Omental fat pad (tissue), 4 donors: ENCODE measurements around the gene NBEA. TPM values are rescaled to one million over a fixed set of nuclear protein-coding genes. Genes with fewer than 3 reads are reported as not detected.
"Not testable (repeated sequence)": the region's sequence is repeated elsewhere in the genome, so short reads cannot be mapped to it uniquely, and the experiment has no call there.

Experiments
- ATAC-seq: fragments of 150-250 bp; one replicate; pipeline ENCODE4 v1.9.1; 2016; ENCODE audit warnings: mild to moderate bottlenecking, moderate library complexity; ENCODE audit not compliant: low FRiP score
- DNase-seq: peaks from one replicate; pipeline ENCODE4 v3.0.0-alpha.2; 2019; ENCODE audit warnings: low spot score
- CTCF ChIP-seq, 3 donors: fragments of 450-650 bp; IDR thresholded peaks; one replicate each; pipeline ENCODE4 v1.5.1; 2016 to 2017; ENCODE audit warnings: antibody characterized with exemption in 3 of 3, mild to moderate bottlenecking in 3 of 3, moderate library complexity in 2 of 3
- total RNA-seq, 4 donors: library from RNA; depleted of rRNA; stranded (reverse); fragments of >200 nt; gene quantifications; one replicate each; pipeline ENCODE4 v1.1.0, GENCODE V29; 2016

Gene NBEA
- total RNA-seq, 4 donors from 2014 or later: 4.3 to 10.7 (median 6.1) TPM

DNA sequence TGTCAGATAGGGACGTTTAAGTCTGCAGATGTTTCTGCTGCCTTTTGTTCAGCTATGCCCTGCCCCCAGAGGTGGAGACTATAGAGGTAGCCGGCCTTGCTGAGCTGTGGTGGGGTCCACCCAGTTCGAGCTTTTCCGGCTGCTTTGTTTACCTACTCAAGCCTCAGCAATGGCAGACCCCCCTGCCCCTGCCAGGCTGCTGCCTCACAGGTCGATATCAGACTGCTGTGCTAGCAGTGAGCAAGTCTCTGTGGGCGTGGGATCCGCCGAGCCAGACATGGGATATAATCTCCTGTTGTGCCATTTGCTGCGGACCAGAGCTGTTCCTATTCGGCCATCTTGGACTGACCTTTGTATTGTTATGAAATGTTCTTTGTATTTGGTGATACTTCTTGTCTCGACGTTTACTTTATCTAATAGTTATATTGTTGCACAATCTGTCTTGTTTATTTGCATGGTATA lies 46.3 kb downstream of the NBEA start:
- ATAC-seq: no peak
- TF ChIP-seq CTCF (IDR thresholded peaks at IDR 0.05): no peak
- DNase-seq: no peak

DNA sequence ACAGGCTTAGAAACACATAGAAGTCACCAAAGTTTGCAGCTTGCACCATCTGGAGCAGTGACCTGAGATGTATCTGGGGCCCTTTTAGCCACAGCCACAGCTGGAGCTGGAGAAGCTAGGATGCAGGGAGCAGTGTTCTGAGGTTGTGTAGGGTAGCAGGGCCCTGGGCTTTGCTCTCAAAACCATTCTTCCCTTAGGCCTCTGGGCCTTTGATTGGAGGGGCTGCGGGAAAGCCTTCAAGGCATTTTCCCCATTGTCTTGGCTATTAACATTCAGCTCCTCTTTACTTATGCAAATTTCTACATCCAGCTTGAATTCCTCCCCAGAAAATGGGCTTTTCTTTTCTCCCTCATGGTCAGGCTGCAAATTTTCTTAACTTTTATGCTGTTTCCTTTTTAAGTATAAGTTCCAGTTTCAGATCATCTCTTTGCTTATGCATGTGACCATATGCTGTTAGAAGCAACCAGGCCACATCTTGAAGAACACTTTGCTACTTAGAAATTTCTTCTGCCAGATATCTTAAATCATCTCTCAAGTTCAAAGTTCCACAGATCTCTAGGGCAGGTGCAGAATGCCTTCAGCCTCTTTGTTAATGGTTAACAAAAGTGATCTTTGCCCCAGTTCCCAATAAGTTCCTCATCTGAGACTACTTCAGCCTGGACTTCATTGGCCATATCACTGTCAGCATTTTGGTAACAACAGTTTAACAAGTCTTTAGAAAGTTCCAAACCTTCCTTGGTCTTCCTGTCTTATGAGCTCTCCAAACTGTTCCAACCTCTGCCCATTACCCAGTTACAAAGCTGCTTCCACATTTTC lies 48.5 kb downstream of the NBEA start:
- ATAC-seq (no peak), DNase-seq (no peak)
- TF ChIP-seq CTCF (IDR thresholded peaks at IDR 0.05): no peak

DNA sequence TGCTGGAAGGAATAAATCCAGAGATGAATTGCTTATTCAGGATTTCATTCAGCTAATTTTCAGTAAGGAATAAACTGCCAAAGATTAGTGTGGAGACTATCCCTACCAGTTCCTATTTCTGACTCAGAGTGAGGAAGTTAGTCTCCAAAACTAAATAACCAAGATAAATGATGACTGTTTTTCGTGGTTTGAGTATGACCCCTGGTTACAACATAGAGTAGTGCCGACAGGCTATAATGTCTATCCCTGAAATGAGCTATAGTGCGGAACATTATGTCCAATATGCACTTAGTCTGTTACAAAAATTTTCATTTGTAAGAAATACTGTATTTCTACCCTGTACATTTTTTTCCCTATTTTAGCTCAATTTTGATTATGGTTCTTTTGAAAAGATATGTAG lies 51.4 kb downstream of the NBEA start:
- TF ChIP-seq CTCF (IDR thresholded peaks at IDR 0.05): no peak
- DNase-seq (no peak), ATAC-seq (no peak)

DNA sequence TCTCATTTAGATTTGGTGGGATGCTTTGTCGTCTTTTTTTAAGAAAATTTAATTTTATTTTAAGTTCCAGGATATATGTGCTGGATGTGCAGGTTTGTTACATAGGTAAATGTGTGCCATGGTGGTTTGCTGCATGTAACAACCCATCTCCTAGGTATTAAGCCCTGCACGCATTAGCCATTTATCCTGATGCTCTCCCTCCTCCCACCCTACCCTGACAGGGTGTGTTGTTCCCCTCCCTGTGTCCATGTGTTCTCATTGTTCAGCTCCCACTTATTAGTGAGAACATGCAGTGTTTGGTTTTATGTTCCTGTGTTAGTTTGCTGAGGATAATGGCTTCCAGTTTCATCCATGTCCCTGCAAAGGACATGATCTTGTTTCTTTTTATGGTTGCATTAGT lies 61.7 kb downstream of the NBEA start:
- not testable (repeated sequence) for ATAC-seq, DNase-seq

GRCh38 chr13:35005051-35005450 lies 63.0 kb downstream of the NBEA start:
- no peak for TF ChIP-seq CTCF (IDR thresholded peaks at IDR 0.05)
- no peak for ATAC-seq
- no peak for DNase-seq

DNA sequence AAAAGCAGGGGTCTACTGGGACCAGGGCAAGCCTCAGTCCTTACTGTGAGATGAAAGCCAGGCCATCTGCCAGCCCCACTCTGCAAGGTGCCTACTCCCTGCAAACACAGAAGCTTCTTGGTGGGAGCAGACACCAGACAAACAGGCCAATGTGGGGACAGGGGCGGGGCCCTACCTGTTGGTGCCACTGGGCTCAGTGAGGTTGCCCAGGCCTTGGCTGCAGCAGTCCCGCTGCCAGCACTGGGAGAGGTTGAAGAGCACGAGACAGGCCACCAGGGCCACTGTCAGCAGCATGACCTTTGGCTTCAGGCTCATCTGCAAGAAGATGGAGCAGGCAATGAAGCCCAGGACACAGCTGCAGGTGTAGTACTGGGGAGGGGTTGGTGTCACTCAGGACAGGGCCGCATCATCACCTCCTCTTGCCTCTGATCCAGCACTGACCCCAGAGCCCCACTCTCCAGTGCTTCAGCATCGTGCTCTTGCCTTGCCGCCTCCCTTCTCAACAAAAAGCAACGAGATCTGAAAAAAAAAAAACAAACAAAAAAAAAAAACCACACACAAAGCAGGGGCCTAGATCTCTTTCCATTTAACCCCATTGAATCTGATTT lies 72.6 kb downstream of the NBEA start:
- no peak for ATAC-seq
- no peak for DNase-seq
- no peak for TF ChIP-seq CTCF (IDR thresholded peaks at IDR 0.05)

- no peak for TF ChIP-seq CTCF (IDR thresholded peaks at IDR 0.05)
- ATAC-seq: no peak
These were observed 74.5 kb downstream of the NBEA start for GRCh38 chr13:35016362-35017112.

More at GRCh38 chr13:35016362-35017112, 74.5 kb downstream of the NBEA start:
- no peak for DNase-seq
